ENCODE data around the gene LCP2. TPM values are rescaled to one million over a fixed set of nuclear protein-coding genes. Genes with fewer than 3 reads are reported as not detected.

The LCP2 gene
- total RNA-seq, 2 donors from 2014 or later, result 3.9 to 6.5 TPM

DNA sequence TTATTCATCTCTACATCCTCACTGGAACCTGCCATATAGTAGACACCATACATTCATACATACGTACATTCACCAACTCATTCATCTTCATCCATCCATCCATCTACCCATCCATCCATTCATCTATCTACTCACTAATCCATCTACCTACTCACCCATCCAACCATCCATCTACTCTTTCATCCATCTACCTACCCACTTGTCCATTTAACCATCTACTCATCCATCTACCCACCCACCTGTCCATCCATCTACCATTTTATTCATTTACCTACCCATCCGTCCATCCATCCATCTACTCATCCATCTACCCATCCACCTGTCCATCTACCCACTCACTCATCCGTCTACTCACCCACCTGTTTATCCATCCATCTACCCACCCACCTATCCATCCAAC lies 31.9 kb upstream of the LCP2 start:
- Histone ChIP-seq H3K27ac (no peak overlapping the region), H3K36me3 (no peaks in the 10 kb centered on the region), H3K4me3 (no peak overlapping the region), H3K27me3 (no peaks in the 10 kb centered on the region), H3K9me3 (no peaks in the 10 kb centered on the region), H3K4me1 (peaks cover 0 to 14% of the 10 kb centered on the region in 2 donors)
- TF ChIP-seq, protein P1, sequence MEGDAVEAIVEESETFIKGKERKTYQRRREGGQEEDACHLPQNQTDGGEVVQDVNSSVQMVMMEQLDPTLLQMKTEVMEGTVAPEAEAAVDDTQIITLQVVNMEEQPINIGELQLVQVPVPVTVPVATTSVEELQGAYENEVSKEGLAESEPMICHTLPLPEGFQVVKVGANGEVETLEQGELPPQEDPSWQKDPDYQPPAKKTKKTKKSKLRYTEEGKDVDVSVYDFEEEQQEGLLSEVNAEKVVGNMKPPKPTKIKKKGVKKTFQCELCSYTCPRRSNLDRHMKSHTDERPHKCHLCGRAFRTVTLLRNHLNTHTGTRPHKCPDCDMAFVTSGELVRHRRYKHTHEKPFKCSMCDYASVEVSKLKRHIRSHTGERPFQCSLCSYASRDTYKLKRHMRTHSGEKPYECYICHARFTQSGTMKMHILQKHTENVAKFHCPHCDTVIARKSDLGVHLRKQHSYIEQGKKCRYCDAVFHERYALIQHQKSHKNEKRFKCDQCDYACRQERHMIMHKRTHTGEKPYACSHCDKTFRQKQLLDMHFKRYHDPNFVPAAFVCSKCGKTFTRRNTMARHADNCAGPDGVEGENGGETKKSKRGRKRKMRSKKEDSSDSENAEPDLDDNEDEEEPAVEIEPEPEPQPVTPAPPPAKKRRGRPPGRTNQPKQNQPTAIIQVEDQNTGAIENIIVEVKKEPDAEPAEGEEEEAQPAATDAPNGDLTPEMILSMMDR (IDR thresholded peaks at IDR 0.05), result no peak
- no peak for DNase-seq (ENCODE audit: low spot score)

DNA sequence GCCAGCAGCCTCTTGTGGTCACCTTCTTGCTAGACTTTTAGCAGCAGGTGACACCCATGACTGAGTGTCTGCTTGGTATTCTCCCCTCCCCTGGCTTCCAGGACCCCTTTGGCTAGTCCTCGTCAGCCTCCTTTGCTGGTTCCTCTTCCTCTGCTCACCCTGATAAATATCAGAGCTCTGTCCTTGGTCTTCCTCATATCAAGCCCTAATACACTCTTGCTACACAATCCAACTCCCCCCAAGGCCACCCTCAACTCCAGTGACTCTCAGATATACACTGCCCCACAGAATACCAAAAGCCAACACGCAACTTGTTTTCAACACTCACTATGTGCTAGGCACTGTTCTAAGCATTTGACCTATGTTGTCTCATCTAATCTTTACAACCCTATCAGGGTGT lies 30.3 kb upstream of the LCP2 start:
- no peaks in the 10 kb centered on the region for H3K27me3 ChIP-seq
- no peaks in the 10 kb centered on the region for H3K9me3 ChIP-seq
- no peaks in the 10 kb centered on the region for H3K36me3 ChIP-seq
- H3K4me3 ChIP-seq, result no peak overlapping the region
- H3K4me1 ChIP-seq, result peaks cover 0 to 14% of the 10 kb centered on the region in 2 donors
- TF ChIP-seq, protein P1 (IDR thresholded peaks at IDR 0.05), result no peak
- no peak overlapping the region for H3K27ac ChIP-seq
- no peak for DNase-seq (ENCODE audit: low spot score)

DNA sequence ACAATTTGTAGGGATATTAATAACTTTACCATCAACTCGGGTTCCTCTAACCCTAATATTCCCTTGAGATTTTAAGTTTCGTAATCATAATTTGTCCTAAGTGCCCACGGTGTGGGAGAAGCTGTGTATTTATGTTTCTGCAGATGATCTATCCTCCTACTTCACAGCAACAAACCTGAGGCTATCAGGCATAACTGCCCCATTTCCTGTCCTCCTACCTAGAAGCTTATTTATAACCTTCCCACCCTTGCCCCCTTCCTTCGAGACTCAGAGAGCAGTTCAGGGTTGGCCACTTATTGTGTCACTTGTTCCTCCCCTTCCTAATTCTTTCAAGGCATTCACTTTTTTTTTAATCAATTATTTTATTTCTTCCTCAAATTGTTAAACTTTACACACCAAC lies 29.6 kb upstream of the LCP2 start:
- H3K9me3 ChIP-seq, result no peaks in the 10 kb centered on the region
- TF ChIP-seq, protein P1 (IDR thresholded peaks at IDR 0.05), result no peak
- H3K27ac ChIP-seq, result no peak overlapping the region
- H3K36me3 ChIP-seq, result no peaks in the 10 kb centered on the region
- no peak for DNase-seq (ENCODE audit: low spot score)
- H3K4me3 ChIP-seq, result no peak overlapping the region
- H3K27me3 ChIP-seq, result no peaks in the 10 kb centered on the region
- peaks cover 0 to 14% of the 10 kb centered on the region in 2 donors for H3K4me1 ChIP-seq

DNA sequence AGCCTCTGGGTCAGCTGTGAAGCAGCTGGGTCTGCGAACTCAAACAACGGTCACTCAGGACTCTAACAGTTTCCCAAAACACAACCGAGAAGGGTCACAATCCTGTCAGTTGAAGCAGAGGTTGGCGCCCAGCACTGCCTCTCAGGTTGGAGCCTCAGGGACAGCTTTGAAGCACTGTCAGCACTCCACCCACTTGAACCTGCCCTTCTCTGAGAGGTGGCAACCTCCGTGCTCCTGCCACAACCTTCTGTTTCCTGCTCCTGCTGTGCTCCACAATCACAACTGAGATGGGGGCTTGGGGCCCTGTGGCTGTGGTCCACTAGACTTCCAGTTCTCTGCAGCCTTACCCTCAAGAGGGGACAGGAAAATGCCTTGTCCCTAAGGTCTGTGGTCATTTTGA lies 21.7 kb upstream of the LCP2 start:
- Histone ChIP-seq H3K27ac (no peak overlapping the region), H3K9me3 (no peaks in the 10 kb centered on the region), H3K27me3 (no peaks in the 10 kb centered on the region), H3K4me1 (peaks cover 0 to 10% of the 10 kb centered on the region in 2 donors), H3K4me3 (no peak overlapping the region), H3K36me3 (no peaks in the 10 kb centered on the region)
- TF ChIP-seq, protein P1 (IDR thresholded peaks at IDR 0.05), result no peak
- DNase-seq (ENCODE audit: low spot score), result no peak

DNA sequence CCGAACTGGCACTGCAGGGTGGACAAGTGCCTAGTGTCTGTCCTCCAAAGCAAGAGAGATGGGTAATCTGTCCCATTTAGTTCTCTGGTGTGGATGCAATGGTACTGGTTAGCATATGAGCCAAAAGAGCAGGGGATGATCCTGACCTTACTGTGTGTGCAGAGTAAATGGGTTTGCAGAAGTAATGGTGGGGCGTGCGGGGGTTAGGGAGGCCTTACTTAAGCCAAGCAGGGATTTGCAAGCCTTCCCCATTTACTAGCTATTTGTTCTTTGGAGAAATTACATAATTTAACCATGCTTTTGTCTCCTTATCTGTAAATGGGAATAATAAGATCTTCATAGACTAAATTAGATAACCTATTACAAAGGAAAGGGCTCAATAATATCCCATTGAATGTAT lies 19.9 kb upstream of the LCP2 start:
- no peak for DNase-seq (ENCODE audit: low spot score)
- Histone ChIP-seq H3K27me3 (no peaks in the 10 kb centered on the region), H3K27ac (no peak overlapping the region), H3K4me1 (peaks cover 0 to 15% of the 10 kb centered on the region in 2 donors), H3K9me3 (no peaks in the 10 kb centered on the region), H3K4me3 (no peak overlapping the region), H3K36me3 (no peaks in the 10 kb centered on the region)
- TF ChIP-seq, protein P1 (IDR thresholded peaks at IDR 0.05), result no peak

DNA sequence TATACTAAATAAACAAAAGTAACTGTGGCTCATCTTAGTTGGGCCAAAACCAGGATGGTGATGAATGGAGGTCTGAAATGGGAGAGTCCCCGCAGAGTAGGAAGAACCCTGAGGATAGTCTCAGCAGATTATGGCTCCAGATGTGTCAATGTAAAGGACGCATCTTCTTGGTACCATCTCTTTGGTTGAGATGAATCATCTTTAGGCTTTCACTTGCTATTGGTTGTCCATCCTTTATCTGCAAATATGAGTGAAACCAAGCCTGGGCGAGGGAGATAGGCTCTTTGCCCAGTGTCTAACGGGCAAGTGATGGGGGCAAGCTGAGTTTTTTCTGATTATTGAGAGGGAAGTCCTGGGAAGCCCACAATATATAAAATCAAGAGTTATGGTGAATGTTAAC lies 19.4 kb upstream of the LCP2 start:
- no peak for DNase-seq (ENCODE audit: low spot score)
- TF ChIP-seq, protein P1 (IDR thresholded peaks at IDR 0.05), result no peak
- H3K4me3 ChIP-seq, result no peak overlapping the region

More for the DNA sequence above, 19.4 kb upstream of the LCP2 start:
- Histone ChIP-seq H3K27me3 (no peaks in the 10 kb centered on the region), H3K9me3 (no peaks in the 10 kb centered on the region), H3K36me3 (no peaks in the 10 kb centered on the region), H3K27ac (no peak overlapping the region), H3K4me1 (peaks cover 0 to 20% of the 10 kb centered on the region in 2 donors)
